ENCODE data around the gene SEMA4G.

SEMA4G gene

DNA sequence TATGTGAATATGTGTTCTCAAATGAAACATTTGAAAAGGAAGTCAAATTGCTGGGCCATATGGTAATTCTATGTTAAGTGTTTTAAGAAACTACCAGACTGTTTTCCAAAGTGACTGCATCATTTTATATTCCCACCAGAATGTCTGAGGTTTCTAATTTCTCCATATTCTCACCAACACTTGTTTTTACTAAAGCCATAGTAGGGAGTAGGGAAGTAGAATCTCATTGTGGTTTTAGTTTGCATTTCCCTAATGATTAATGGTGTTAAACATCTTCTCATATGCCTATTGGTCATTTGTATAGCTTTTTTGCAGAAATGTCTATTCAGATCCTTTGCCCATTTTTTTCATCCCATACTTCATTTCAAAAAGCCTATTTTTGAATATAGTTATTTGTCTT, 9.1 kb upstream of the SEMA4G start:
- Histone ChIP-seq H3K27ac (ENCODE audit: low read depth, low read length) (no peak overlapping the region), H3K27me3 (ENCODE audit: control insufficient read depth, insufficient read depth, low read length) (no peaks in the 10 kb centered on the region), H3K9ac (ENCODE audit: low read length) (no peak overlapping the region), H3K4me3 (ENCODE audit: low read depth, low read length) (no peak overlapping the region), H3K4me1 (ENCODE audit: control insufficient read depth, insufficient read depth, low read length) (no peaks in the 10 kb centered on the region), H3K9me3 (ENCODE audit: control insufficient read depth, insufficient read depth, low read depth, low read length) (no peaks in the 10 kb centered on the region), H3K36me3 (ENCODE audit: control insufficient read depth, insufficient read depth, low read length) (peaks cover 55% of the 10 kb centered on the region)

DNA sequence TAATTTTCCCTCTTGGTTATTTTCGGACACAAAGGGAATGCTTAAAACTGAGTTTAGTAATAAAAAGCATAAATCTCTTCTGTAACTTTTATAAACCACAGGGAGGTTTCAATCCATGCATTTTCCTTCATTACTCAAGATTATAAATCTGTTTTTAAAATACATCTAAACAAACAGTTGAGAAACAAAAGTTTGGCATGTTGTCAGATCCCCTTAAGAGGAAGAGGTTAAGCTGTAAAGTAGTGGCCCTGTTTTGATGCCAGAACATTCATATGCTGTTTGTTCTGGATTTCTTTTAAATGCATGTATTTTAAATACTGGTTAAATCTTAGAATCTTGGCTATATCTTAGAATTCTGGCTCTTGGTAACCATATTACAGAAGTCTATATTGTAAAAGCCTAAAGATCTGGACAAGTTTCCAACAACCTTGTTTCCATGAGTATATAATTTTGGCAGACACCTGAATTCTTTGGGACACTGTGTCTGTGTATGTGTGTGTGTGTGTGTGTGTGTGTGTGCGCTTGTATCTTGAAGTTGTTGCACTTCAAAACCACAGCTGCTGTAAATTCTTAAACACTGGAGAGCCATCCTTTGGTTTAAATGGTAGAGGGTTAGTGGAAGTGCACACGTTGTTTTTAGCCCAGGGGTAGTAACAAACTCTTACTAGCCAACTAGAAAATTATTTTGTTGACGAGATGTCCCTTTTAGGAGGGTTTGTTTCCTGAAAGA, 6.8 kb upstream of the SEMA4G start:
- no peaks in the 10 kb centered on the region for H3K27me3 ChIP-seq (ENCODE audit: control insufficient read depth, insufficient read depth, low read length)
- no peaks in the 10 kb centered on the region for H3K4me1 ChIP-seq (ENCODE audit: control insufficient read depth, insufficient read depth, low read length)
- no peak overlapping the region for H3K27ac ChIP-seq (ENCODE audit: low read depth, low read length)
- no peak overlapping the region for H3K4me3 ChIP-seq (ENCODE audit: low read depth, low read length)
- no peaks in the 10 kb centered on the region for H3K9me3 ChIP-seq (ENCODE audit: control insufficient read depth, insufficient read depth, low read depth, low read length)
- H3K36me3 ChIP-seq (ENCODE audit: control insufficient read depth, insufficient read depth, low read length) = peaks cover 48% of the 10 kb centered on the region
- no peak overlapping the region for H3K9ac ChIP-seq (ENCODE audit: low read length)

DNA sequence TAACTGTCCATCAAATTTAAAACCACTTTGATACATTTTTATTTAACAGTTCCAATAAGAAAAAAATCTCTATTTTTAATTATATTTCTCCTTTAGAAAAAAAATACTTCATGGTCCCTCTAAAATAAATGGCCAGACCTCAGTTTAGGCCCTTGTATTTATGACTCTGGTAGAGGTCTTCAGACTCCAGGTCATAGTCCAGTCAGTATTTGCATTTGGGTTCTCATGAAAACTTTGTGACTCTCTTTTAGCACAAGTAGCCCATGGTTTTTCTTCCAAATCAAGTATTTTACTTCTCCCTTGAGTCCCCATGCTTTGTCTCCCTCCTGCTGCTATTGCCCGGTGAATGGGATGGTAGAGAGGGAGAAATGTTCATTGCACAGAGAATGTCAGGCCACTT, 5.5 kb upstream of the SEMA4G start:
- H3K9ac ChIP-seq (ENCODE audit: low read length) = no peak overlapping the region
- H3K9me3 ChIP-seq (ENCODE audit: control insufficient read depth, insufficient read depth, low read depth, low read length) = no peaks in the 10 kb centered on the region
- H3K36me3 ChIP-seq (ENCODE audit: control insufficient read depth, insufficient read depth, low read length) = peaks cover 39% of the 10 kb centered on the region
- no peak overlapping the region for H3K27ac ChIP-seq (ENCODE audit: low read depth, low read length)
- H3K4me1 ChIP-seq (ENCODE audit: control insufficient read depth, insufficient read depth, low read length) = peaks cover 3% of the 10 kb centered on the region
- peaks cover 5% of the 10 kb centered on the region; the same call in 1 of the 2 replicates for H3K27me3 ChIP-seq (ENCODE audit: control insufficient read depth, insufficient read depth, low read length)
- H3K4me3 ChIP-seq (ENCODE audit: low read depth, low read length) = no peak overlapping the region

DNA sequence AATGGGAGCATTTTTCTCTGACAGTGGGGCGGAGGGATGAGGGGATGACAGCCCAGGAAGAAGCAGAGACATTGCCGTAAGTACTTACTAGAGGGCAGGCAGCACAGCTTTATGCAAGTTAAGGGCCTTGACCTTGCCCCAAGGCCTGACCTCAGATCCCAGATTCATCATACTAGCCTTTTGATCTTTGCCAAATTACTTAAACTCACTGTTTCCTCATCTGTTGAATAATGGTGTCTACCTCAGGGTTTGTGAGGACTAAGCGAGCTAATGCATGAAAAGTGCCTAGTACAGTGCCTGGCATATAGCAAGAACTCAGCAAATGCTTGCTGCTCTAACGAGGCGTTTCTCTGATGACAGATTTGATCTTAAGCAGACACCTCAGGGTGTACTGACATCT, 3.5 kb upstream of the SEMA4G start:
- Histone ChIP-seq H3K9ac (ENCODE audit: low read length) (no peak overlapping the region), H3K27me3 (ENCODE audit: control insufficient read depth, insufficient read depth, low read length) (peaks cover 5% of the 10 kb centered on the region; the same call in 1 of the 2 replicates), H3K9me3 (ENCODE audit: control insufficient read depth, insufficient read depth, low read depth, low read length) (no peaks in the 10 kb centered on the region), H3K4me1 (ENCODE audit: control insufficient read depth, insufficient read depth, low read length) (peaks cover 12% of the 10 kb centered on the region), H3K36me3 (ENCODE audit: control insufficient read depth, insufficient read depth, low read length) (peaks cover 22% of the 10 kb centered on the region), H3K4me3 (ENCODE audit: low read depth, low read length) (no peak overlapping the region), H3K27ac (ENCODE audit: low read depth, low read length) (no peak overlapping the region)

DNA sequence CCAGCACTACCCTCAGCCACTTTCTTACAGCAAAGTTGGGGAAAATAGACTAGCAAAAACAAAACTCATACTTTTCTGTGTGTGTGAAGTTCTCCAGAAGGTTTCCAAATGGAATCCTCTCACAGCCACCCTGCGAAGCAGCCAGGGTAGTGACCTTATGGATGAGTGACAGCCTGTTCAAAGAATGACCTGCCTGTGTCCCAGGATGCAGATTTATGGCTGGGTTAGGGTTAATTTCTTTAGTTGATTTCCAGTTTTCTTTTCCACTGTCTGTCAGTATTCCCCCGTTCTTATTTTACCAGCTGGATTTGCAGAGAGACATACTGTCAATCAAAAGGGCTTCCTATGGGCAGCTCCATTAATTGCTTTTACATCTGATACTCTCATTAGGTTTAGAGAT, 2.4 kb upstream of the SEMA4G start:
- Histone ChIP-seq H3K27ac (ENCODE audit: low read depth, low read length) (no peak overlapping the region), H3K4me1 (ENCODE audit: control insufficient read depth, insufficient read depth, low read length) (peaks cover 20% of the 10 kb centered on the region), H3K27me3 (ENCODE audit: control insufficient read depth, insufficient read depth, low read length) (peaks cover 5% of the 10 kb centered on the region; the same call in 1 of the 2 replicates), H3K9me3 (ENCODE audit: control insufficient read depth, insufficient read depth, low read depth, low read length) (no peaks in the 10 kb centered on the region), H3K36me3 (ENCODE audit: control insufficient read depth, insufficient read depth, low read length) (peaks cover 17% of the 10 kb centered on the region), H3K4me3 (ENCODE audit: low read depth, low read length) (no peak overlapping the region), H3K9ac (ENCODE audit: low read length) (no peak overlapping the region)

DNA sequence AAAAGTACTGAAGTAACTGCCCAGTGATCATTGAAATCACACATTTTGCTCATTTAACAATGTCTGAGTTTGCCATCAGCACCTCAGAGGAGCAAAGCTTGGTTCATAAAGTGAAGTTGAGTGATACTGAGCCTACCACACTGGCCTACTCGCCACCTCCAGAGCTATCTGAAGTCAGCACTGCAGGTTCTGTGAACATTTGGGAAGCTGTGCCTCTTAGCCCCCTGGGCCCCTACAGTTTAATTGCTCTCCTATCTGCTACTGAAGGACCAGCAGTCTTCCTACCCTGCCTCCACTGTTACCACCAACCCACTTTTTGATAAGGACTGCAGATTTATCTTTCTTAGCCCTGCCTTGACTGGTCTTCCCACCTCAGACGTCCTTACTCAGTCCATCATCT, 2.0 kb upstream of the SEMA4G start:
- peaks cover 24% of the 10 kb centered on the region for H3K4me1 ChIP-seq (ENCODE audit: control insufficient read depth, insufficient read depth, low read length)
- H3K4me3 ChIP-seq (ENCODE audit: low read depth, low read length) = no peak overlapping the region
- no peaks in the 10 kb centered on the region for H3K9me3 ChIP-seq (ENCODE audit: control insufficient read depth, insufficient read depth, low read depth, low read length)
- H3K9ac ChIP-seq (ENCODE audit: low read length) = no peak overlapping the region
- peaks cover 13% of the 10 kb centered on the region for H3K36me3 ChIP-seq (ENCODE audit: control insufficient read depth, insufficient read depth, low read length)
- H3K27ac ChIP-seq (ENCODE audit: low read depth, low read length) = no peak overlapping the region
- peaks cover 5% of the 10 kb centered on the region; the same call in 1 of the 2 replicates for H3K27me3 ChIP-seq (ENCODE audit: control insufficient read depth, insufficient read depth, low read length)

DNA sequence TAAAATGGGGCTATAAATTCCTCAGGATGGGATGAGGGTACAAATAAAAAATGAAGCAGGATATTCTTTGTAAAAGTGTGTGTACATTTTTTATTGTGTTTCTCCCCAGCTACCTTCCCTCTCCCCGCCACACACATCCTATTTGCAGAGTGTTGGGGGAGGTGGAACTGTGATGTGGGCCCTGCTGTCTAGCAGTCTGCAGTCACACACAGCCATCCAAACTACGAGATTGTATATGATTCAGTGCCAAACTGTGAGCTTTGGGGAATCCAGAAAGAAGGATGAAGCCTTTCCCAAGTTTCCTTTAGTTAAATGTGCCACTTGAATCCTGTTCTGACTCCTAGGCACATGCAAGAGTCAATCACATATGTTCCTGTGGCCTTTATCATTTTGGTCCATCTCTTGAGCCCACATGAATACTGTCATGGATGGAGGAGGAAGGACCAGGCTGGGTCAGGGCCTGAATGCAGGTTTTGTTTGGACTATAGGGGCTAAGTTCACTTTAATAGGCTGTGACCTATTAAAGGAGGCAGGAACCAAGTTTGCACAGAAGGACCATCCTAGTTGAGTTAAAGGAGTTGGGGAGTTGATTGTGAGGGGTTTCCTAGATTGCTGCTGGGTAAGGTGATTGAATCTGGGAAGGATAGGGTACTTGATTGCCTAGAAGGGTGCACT, 1.1 kb upstream of the SEMA4G start:
- peak overlapping the region; percentile 71 for H3K4me3 ChIP-seq (ENCODE audit: low read depth, low read length)
- H3K27me3 ChIP-seq (ENCODE audit: control insufficient read depth, insufficient read depth, low read length) = peaks cover 5% of the 10 kb centered on the region; the same call in 1 of the 2 replicates
- peaks cover 5% of the 10 kb centered on the region; the same call in 1 of the 2 replicates for H3K36me3 ChIP-seq (ENCODE audit: control insufficient read depth, insufficient read depth, low read length)
- no peaks in the 10 kb centered on the region for H3K9me3 ChIP-seq (ENCODE audit: control insufficient read depth, insufficient read depth, low read depth, low read length)
- no peak overlapping the region for H3K27ac ChIP-seq (ENCODE audit: low read depth, low read length)
- peaks cover 26% of the 10 kb centered on the region for H3K4me1 ChIP-seq (ENCODE audit: control insufficient read depth, insufficient read depth, low read length)
- no peak overlapping the region for H3K9ac ChIP-seq (ENCODE audit: low read length)

DNA sequence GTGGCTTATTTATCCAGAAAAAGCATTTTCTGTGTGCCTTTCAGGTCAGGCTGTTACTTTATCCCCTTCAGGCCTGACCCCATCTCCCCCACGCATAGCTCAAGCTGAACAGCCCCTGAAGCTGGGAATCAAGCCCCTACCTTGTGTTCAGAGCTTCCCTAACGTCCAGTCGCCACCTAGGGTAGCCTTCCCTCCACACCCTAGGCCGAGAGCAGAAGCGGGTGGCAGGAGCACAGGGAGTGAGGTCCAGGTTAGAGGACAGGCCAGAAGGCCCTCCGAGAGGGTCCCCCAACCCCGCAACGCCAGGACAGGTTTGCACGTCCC, 479 bp upstream of the SEMA4G start:
- H3K9me3 ChIP-seq (ENCODE audit: control insufficient read depth, insufficient read depth, low read depth, low read length) = no peaks in the 10 kb centered on the region
- H3K27me3 ChIP-seq (ENCODE audit: control insufficient read depth, insufficient read depth, low read length) = peaks cover 5% of the 10 kb centered on the region; the same call in 1 of the 2 replicates
- H3K4me3 ChIP-seq (ENCODE audit: low read depth, low read length) = peak overlapping the region; percentile 71
- H3K4me1 ChIP-seq (ENCODE audit: control insufficient read depth, insufficient read depth, low read length) = peaks cover 26% of the 10 kb centered on the region
- no peak overlapping the region for H3K27ac ChIP-seq (ENCODE audit: low read depth, low read length)
- H3K9ac ChIP-seq (ENCODE audit: low read length) = peak overlapping the region; percentile 56
- 0 out of 2 replicates have a peak, but pooled peaks cover 5% of the 10 kb centered on the region for H3K36me3 ChIP-seq (ENCODE audit: control insufficient read depth, insufficient read depth, low read length)

DNA sequence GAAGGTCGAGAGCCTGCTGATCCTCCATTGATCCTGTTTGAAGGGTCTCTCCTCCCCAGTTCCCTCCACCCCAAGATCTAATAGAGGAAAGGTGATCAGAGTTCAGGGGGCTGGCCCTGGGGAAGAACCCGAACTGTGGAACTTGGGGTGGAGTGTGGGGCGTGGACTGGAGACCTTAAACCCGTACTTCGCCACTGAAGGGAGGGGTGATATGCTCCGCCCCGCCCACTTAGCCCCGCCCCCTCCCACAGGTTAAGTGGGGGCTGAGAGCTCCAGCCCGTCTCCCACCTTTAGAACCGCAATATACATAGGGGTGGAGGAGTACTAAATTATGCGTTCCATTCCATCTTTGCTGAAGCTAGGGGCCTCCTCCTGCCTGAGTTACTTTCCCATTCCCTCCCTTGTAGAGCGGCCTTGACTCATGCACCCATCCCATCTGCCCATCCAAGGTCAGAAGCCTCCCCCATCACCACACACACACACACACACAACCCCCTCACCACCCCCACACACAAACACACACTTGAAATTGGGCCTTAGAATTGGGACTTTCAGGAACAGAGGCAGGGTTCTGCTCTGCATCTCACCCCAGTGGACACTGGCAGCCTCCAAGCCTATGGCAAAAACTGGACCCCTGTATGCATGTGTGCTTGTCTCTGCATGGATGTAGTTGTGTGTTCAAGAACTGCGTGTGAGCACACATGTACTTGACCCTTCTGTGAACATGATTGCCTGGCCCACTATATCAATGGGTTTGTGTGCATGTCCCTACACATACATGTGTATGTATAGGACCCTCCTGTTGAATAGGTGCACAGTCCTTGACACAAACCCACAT, 991 bp downstream of the SEMA4G start:
- peaks cover 26% of the 10 kb centered on the region for H3K4me1 ChIP-seq (ENCODE audit: control insufficient read depth, insufficient read depth, low read length)
- no peak overlapping the region for H3K9ac ChIP-seq (ENCODE audit: low read length)
- 0 out of 2 replicates have a peak, but pooled peaks cover 5% of the 10 kb centered on the region for H3K36me3 ChIP-seq (ENCODE audit: control insufficient read depth, insufficient read depth, low read length)
- H3K27me3 ChIP-seq (ENCODE audit: control insufficient read depth, insufficient read depth, low read length) = peaks cover 5% of the 10 kb centered on the region; the same call in 1 of the 2 replicates
- no peak overlapping the region for H3K27ac ChIP-seq (ENCODE audit: low read depth, low read length)
- peak overlapping the region; percentile 71 for H3K4me3 ChIP-seq (ENCODE audit: low read depth, low read length)
- H3K9me3 ChIP-seq (ENCODE audit: control insufficient read depth, insufficient read depth, low read depth, low read length) = no peaks in the 10 kb centered on the region

DNA sequence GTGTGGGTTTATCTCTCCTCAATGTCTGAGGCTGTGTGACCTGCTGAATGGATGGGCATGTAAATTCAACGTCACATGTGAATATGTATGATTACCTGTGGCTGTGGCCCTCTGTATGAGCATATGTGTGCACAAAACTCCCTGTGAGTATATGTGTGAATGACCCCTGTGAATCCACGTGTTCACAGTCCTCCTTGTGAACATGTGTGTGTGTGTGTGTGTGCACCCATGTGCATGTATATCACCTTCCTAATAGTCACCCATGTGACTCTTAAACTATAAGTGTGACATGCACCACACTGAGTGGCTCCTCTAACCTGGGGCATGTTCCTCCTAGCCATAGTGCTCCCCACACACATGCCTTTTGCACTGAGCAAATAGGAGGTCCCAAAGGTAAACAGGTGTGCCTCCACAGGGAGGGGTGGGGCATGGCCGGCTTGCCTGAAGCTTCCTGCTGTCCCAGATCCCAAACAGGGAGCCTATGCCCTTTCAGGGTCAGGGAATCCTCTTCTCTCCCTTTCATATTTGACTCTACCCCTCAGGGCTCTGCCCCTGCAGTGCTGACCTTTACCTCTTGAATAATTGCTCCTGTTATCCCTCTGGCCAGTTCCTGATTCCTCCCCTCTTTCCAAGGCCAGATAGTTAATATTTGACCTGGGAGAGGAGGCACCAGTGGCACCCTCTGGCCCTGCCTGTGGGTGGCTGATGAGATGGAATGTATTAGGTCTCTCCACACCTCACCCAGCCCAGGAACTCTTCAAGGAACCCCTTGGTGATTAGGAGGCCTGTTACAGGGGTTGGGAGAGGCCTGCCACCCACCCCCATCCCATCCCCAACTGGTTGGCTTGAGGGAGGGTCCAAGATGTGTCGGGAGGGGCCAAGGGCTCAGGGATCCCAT, 1.9 kb downstream of the SEMA4G start:
- Histone ChIP-seq H3K27ac (ENCODE audit: low read depth, low read length) (no peak overlapping the region), H3K4me3 (ENCODE audit: low read depth, low read length) (no peak overlapping the region), H3K36me3 (ENCODE audit: control insufficient read depth, insufficient read depth, low read length) (no peaks in the 10 kb centered on the region; the same call in 1 of the 2 replicates)

More for the DNA sequence above, 1.9 kb downstream of the SEMA4G start:
- peaks cover 5% of the 10 kb centered on the region; the same call in 1 of the 2 replicates for H3K27me3 ChIP-seq (ENCODE audit: control insufficient read depth, insufficient read depth, low read length)
- no peaks in the 10 kb centered on the region for H3K9me3 ChIP-seq (ENCODE audit: control insufficient read depth, insufficient read depth, low read depth, low read length)
- H3K4me1 ChIP-seq (ENCODE audit: control insufficient read depth, insufficient read depth, low read length) = peaks cover 26% of the 10 kb centered on the region
- H3K9ac ChIP-seq (ENCODE audit: low read length) = no peak overlapping the region

All from HUES6 (cell line).